Liver (tissue), 9 donors: ENCODE results near the gene SLAIN2. TPM values are rescaled to one million over a fixed set of nuclear protein-coding genes. Genes with fewer than 3 reads are reported as not detected.

Experiments used
- DNase-seq: peaks from one replicate; pipeline ENCODE4 v3.0.0-alpha.2; 2017; ENCODE audit warnings: low spot score
- H3K27ac ChIP-seq, 2 donors: one replicate each; pipeline ENCODE4 v1.7.0; 2013; ENCODE audit warnings: inconsistent platforms in 2 of 2, low read length in 2 of 2, control low read depth in 1 of 2, low read depth in 1 of 2, mild to moderate bottlenecking in 1 of 2
- H3K27me3 ChIP-seq, 4 donors: one replicate each; pipeline versions ENCODE4 v1.6.1 to v1.7.0; 2013; ENCODE audit warnings: low read length in 3 of 4, inconsistent platforms in 1 of 4, mild to moderate bottlenecking in 1 of 4, moderate library complexity in 1 of 4; ENCODE audit not compliant: control insufficient read depth in 4 of 4, insufficient read depth in 4 of 4
- H3K36me3 ChIP-seq, 4 donors: one replicate each; pipeline versions ENCODE4 v1.6.1 to v1.7.0; 2013; ENCODE audit warnings: low read length in 3 of 4, mild to moderate bottlenecking in 3 of 4, low read depth in 1 of 4, moderate library complexity in 1 of 4; ENCODE audit not compliant: control insufficient read depth in 4 of 4, insufficient read depth in 3 of 4
- H3K4me1 ChIP-seq, 4 donors: one replicate each; pipeline versions ENCODE4 v1.6.1 to v1.7.0; 2013; ENCODE audit warnings: low read length in 3 of 4, mild to moderate bottlenecking in 3 of 4, moderate library complexity in 1 of 4; ENCODE audit not compliant: control insufficient read depth in 4 of 4, insufficient read depth in 4 of 4
- H3K4me3 ChIP-seq, 3 donors: one replicate each; pipeline versions ENCODE4 v1.6.1 to v1.7.0; 2013; ENCODE audit warnings: low read length in 3 of 3, control low read depth in 1 of 3, low read depth in 1 of 3, mild to moderate bottlenecking in 1 of 3
- H3K9ac ChIP-seq, 2 donors: one replicate each; pipeline ENCODE4 v1.7.0; 2013; ENCODE audit warnings: low read length in 2 of 2, mild to moderate bottlenecking in 2 of 2, moderate library complexity in 2 of 2, control low read depth in 1 of 2, low read depth in 1 of 2
- H3K9me3 ChIP-seq, 4 donors: one replicate each; pipeline versions ENCODE4 v1.6.1 to v1.7.0; 2013; ENCODE audit warnings: low read length in 3 of 4; ENCODE audit not compliant: control insufficient read depth in 4 of 4
- ATF3 ChIP-seq: IDR thresholded peaks from 2 replicates; pipeline ENCODE4 v1.6.1; 2016; ENCODE audit warnings: antibody characterized with exemption
- CTCF ChIP-seq: fragments of 150-350 bp; IDR thresholded peaks from 2 replicates; pipeline ENCODE4 v1.5.1; 2017; ENCODE audit warnings: improper control_type of control experiment, low read depth, low read length; ENCODE audit not compliant: missing input control
- EGR1 ChIP-seq, 2 donors: IDR thresholded peaks; 2 replicates each; pipeline ENCODE4 v1.6.1; 2016 to 2018; ENCODE audit warnings: antibody characterized with exemption in 2 of 2, low read depth in 2 of 2
- FOXA1 ChIP-seq: IDR thresholded peaks from 2 replicates; pipeline ENCODE4 v1.6.1; 2016; ENCODE audit warnings: antibody characterized with exemption
- FOXA2 ChIP-seq: IDR thresholded peaks from 2 replicates; pipeline ENCODE4 v1.6.1; 2016; ENCODE audit warnings: antibody characterized with exemption
- GABPA ChIP-seq, 2 donors: IDR thresholded peaks in 1 of 2; conservative IDR thresholded peaks in 1 of 2; 2 replicates each; pipeline ENCODE4 v1.6.1; 2016; ENCODE audit warnings: antibody characterized with exemption in 2 of 2, mild to moderate bottlenecking in 1 of 2, moderate library complexity in 1 of 2
- HNF4A ChIP-seq, 2 donors: conservative IDR thresholded peaks; 2 replicates each; pipeline ENCODE4 v1.6.1; 2016; ENCODE audit warnings: antibody characterized with exemption in 2 of 2, mild to moderate bottlenecking in 2 of 2
- HNF4G ChIP-seq: IDR thresholded peaks from 2 replicates; pipeline ENCODE4 v1.6.1; 2016; ENCODE audit warnings: antibody characterized with exemption
- JUND ChIP-seq, 2 donors: IDR thresholded peaks; 2 replicates each; pipeline ENCODE4 v1.6.1; 2016; ENCODE audit warnings: antibody characterized with exemption in 2 of 2
- MAX ChIP-seq: IDR thresholded peaks from 2 replicates; pipeline ENCODE4 v1.6.1; 2016; ENCODE audit warnings: antibody characterized with exemption
- NR2F2 ChIP-seq: IDR thresholded peaks from 2 replicates; pipeline ENCODE4 v1.6.1; 2016; ENCODE audit warnings: antibody characterized with exemption
- RAD21 ChIP-seq, 2 donors: IDR thresholded peaks; 2 replicates each; pipeline ENCODE4 v1.6.1; 2016; ENCODE audit warnings: antibody characterized with exemption in 2 of 2, mild to moderate bottlenecking in 2 of 2
- REST ChIP-seq: IDR thresholded peaks from 2 replicates; pipeline ENCODE4 v1.6.1; 2016; ENCODE audit warnings: antibody characterized with exemption, mild to moderate bottlenecking
- RXRA ChIP-seq, 2 donors: IDR thresholded peaks; 2 replicates each; pipeline ENCODE4 v1.6.1; 2017 to 2018; ENCODE audit warnings: antibody characterized with exemption in 2 of 2, mild to moderate bottlenecking in 1 of 2
- SP1 ChIP-seq: IDR thresholded peaks from 2 replicates; pipeline ENCODE4 v1.6.1; 2018; ENCODE audit warnings: antibody characterized with exemption, mild to moderate bottlenecking
- TAF1 ChIP-seq: conservative IDR thresholded peaks from 2 replicates; pipeline ENCODE4 v1.6.1; 2016; ENCODE audit warnings: antibody characterized with exemption, mild to moderate bottlenecking
- YY1 ChIP-seq: IDR thresholded peaks from 2 replicates; pipeline ENCODE4 v1.6.1; 2016; ENCODE audit warnings: antibody characterized with exemption, mild to moderate bottlenecking
- ZBTB33 ChIP-seq: IDR thresholded peaks from 2 replicates; pipeline ENCODE4 v1.6.1; 2016; ENCODE audit warnings: antibody characterized with exemption
- WGBS: extraction: QIAGEN DNeasy Blood & Tissue Kit; methylation state at CpG from one replicate; pipeline ENCODE4 v1.1.7; 2013; 5-methylcytosine and 5-hydroxymethylcytosine counted together
- polyA plus RNA-seq, 2 donors: library from polyadenylated mRNA; stranded (reverse) in 1 of 2; unstranded in 1 of 2; fragments of 200-250 nt in 1 of 2; fragments of >200 nt in 1 of 2; fragmentation: Nextera tagmentation in 1 of 2; extraction: Ambion mirVana in 1 of 2; gene quantifications; one replicate each; pipeline versions ENCODE4 v1.2.1 to v1.2.3, GENCODE V29; 2013 to 2015
- total RNA-seq, 2 donors: library from RNA; depleted of rRNA; stranded (reverse); fragments of >200 nt; gene quantifications; one replicate each; pipeline ENCODE4 v1.2.3, GENCODE V29; 2014
- donor health status: healthy.
- donor health status: healthy.
- donor health status: healthy.
- donor health status: healthy.
- donor health status: healthy.

Gene SLAIN2
- total and polyA plus RNA-seq, 4 donors = 12.1 to 32.5 (median 16.6) TPM

- Histone ChIP-seq H3K9me3 (no peaks in the 10 kb centered on the region), H3K4me3 (no peak overlapping the region), H3K36me3 (peaks cover 3 to 11% (median 5%) of the 10 kb centered on the region in 4 donors), H3K9ac (no peak overlapping the region), H3K27me3 (no peaks in the 10 kb centered on the region), H3K27ac (no peak overlapping the region), H3K4me1 (no peaks in the 10 kb centered on the region)
- DNase-seq = no peak
- TF ChIP-seq HNF4A (conservative IDR thresholded peaks at IDR 0.05) (no peak), FOXA1 (no peak), ZBTB33 (no peak), MAX (no peak), RAD21 (IDR thresholded peaks at IDR 0.05) (no peak), REST (no peak), NR2F2 (no peak), EGR1 (IDR thresholded peaks at IDR 0.05; ENCODE audit: low read depth in 2 of 2) (no peak), JUND (IDR thresholded peaks at IDR 0.05) (no peak), TAF1 (no peak), HNF4G (no peak), ATF3 (no peak), SP1 (no peak), CTCF (no peak), RXRA (IDR thresholded peaks at IDR 0.05) (no peak), GABPA (IDR thresholded peaks at IDR 0.05 in 1 of 2, conservative IDR thresholded peaks at IDR 0.05 in 1 of 2) (no peak), FOXA2 (no peak)
- 78% methylated on average over 4 of the region's 4 CpGs for WGBS
Observed at GRCh38 chr4:48409203-48409602, 67.9 kb downstream of the SLAIN2 start.

GRCh38 chr4:48410812-48411211, 69.5 kb downstream of the SLAIN2 start:
- peaks cover 3 to 11% (median 5%) of the 10 kb centered on the region in 4 donors for H3K36me3 ChIP-seq
- no peak overlapping the region for H3K27ac ChIP-seq
- DNase-seq = no peak
- H3K4me1 ChIP-seq = no peaks in the 10 kb centered on the region
- 88% methylated on average over 7 of the region's 7 CpGs for WGBS
- no peaks in the 10 kb centered on the region for H3K9me3 ChIP-seq
- no peaks in the 10 kb centered on the region for H3K27me3 ChIP-seq
- TF ChIP-seq RAD21 (IDR thresholded peaks at IDR 0.05) (no peak), GABPA (IDR thresholded peaks at IDR 0.05 in 1 of 2, conservative IDR thresholded peaks at IDR 0.05 in 1 of 2) (no peak), HNF4G (no peak), FOXA1 (no peak), FOXA2 (no peak), ATF3 (no peak), YY1 (no peak), EGR1 (IDR thresholded peaks at IDR 0.05; ENCODE audit: low read depth in 2 of 2) (no peak), NR2F2 (no peak), SP1 (no peak)
- H3K4me3 ChIP-seq = no peak overlapping the region
- H3K9ac ChIP-seq = no peak overlapping the region
